ENCODE data around the gene TGFB1I1.
"Not testable (repeated sequence)": the region's sequence is repeated elsewhere in the genome, so short reads cannot be mapped to it uniquely, and the experiment has no call there.

Gene TGFB1I1

GRCh38 chr16:31471241-31471874 lies 594 bp upstream of the TGFB1I1 start:
- DNase-seq = no peak

- DNase-seq = peak; percentile 7 to 18
These were observed 804 bp downstream of the TGFB1I1 start for GRCh38 chr16:31472709-31473203.

GRCh38 chr16:31473264-31473984 lies 1.5 kb downstream of the TGFB1I1 start:
- no peak for DNase-seq

GRCh38 chr16:31474173-31474714 lies 2.3 kb downstream of the TGFB1I1 start:
- no peak for DNase-seq

- no peak for DNase-seq
These were observed 3.1 kb downstream of the TGFB1I1 start for GRCh38 chr16:31474773-31475738.

GRCh38 chr16:31475946-31476302 lies 4.0 kb downstream of the TGFB1I1 start:
- no peak for DNase-seq

- peak; percentile 43 to 62 for DNase-seq
These were observed 4.6 kb downstream of the TGFB1I1 start for GRCh38 chr16:31476303-31477219.

GRCh38 chr16:31477220-31478216 lies 5.6 kb downstream of the TGFB1I1 start:
- no peak for DNase-seq

- no peak for DNase-seq
These were observed 7.0 kb downstream of the TGFB1I1 start for GRCh38 chr16:31478956-31479355.

GRCh38 chr16:31479751-31480150 lies 7.8 kb downstream of the TGFB1I1 start:
- DNase-seq = no peak

GRCh38 chr16:31480851-31481536 lies 9.0 kb downstream of the TGFB1I1 start:
- DNase-seq = peak; percentile 16 to 28

- no peak for DNase-seq
These were observed 11.1 kb downstream of the TGFB1I1 start, which contains the start of gene SLC5A2 for GRCh38 chr16:31483081-31483480. TSS of gene SLC5A2 (plus strand) at chr16:31483123. CDS start at chr16:31483137, 14 bp downstream.

GRCh38 chr16:31484048-31484447 lies 12.1 kb downstream of the TGFB1I1 start:
- not testable (repeated sequence) for DNase-seq

- DNase-seq = no peak
These were observed 12.7 kb downstream of the TGFB1I1 start for GRCh38 chr16:31484491-31485171.

- DNase-seq = no peak
These were observed 13.6 kb downstream of the TGFB1I1 start for GRCh38 chr16:31485571-31485970.

- DNase-seq = no peak
These were observed 14.1 kb downstream of the TGFB1I1 start for GRCh38 chr16:31486045-31486444.

GRCh38 chr16:31487071-31487719 lies 15.2 kb downstream of the TGFB1I1 start:
- DNase-seq = peak; percentile 35 to 37

Data from inflammatory macrophage (primary cell).